H1 (cell line): ENCODE results near the gene IQCE. TPM values are rescaled to one million over a fixed set of nuclear protein-coding genes. Genes with fewer than 3 reads are reported as not detected.
A peak's percentile ranks its signal among the peaks of the same experiment; 100 is the strongest.

Experiments used
- CTCF ChIA-PET: fragments of 300-600 bp; sonication (Branson Sonifier 250); formaldehyde crosslinking; loops from one replicate; lab custom pipeline; 2021; ENCODE audit not compliant: partially characterized antibody; lab: Charles Lee
- POLR2A ChIA-PET: fragments of 300-600 bp; sonication (Branson Sonifier 250); formaldehyde crosslinking; loops from one replicate; lab custom pipeline; 2021; ENCODE audit warnings: inconsistent platforms; ENCODE audit not compliant: partially characterized antibody; lab: Charles Lee
- DNase-seq, 2 experiments: peaks; one replicate each; pipeline versions ENCODE4 v3.0.0 to v3.0.0-alpha.2; 2010 to 2022; ENCODE audit warnings: low spot score in 2 of 2, low read depth in 1 of 2, mixed read lengths in 1 of 2
- FAIRE-seq: peaks from 2 replicates; lab custom pipeline; 2011; peaks lifted over from hg19 to GRCh38; lab: Jason Lieb, UNC
- H2AFZ ChIP-seq: 2 replicates; pipeline ENCODE4 v1.8.1; 2012; ENCODE audit warnings: low read length, inconsistent platforms
- H2AK5ac ChIP-seq: 2 replicates; pipeline ENCODE4 v1.6.1; 2013; ENCODE audit warnings: low read depth, low read length
- H2BK120ac ChIP-seq: replicated peaks from 2 replicates; pipeline ENCODE3; 2013; ENCODE audit warnings: low read depth, low read length, inconsistent platforms
- H2BK12ac ChIP-seq: 2 replicates; pipeline ENCODE4 v1.6.1; 2013; ENCODE audit warnings: low read depth, low read length
- H2BK15ac ChIP-seq: 2 replicates; pipeline ENCODE4 v1.6.1; 2013; ENCODE audit warnings: low read length
- H2BK20ac ChIP-seq: 2 replicates; pipeline ENCODE4 v1.6.1; 2013; ENCODE audit warnings: low read length
- H2BK5ac ChIP-seq: 2 replicates; pipeline ENCODE4 v1.6.1; 2013; ENCODE audit warnings: low read depth, low read length
- H3K14ac ChIP-seq: 2 replicates; pipeline ENCODE4 v1.6.1; 2013; ENCODE audit warnings: inconsistent platforms; ENCODE audit not compliant: insufficient read length
- H3K18ac ChIP-seq: 2 replicates; pipeline ENCODE4 v1.6.1; 2013; ENCODE audit warnings: low read length; ENCODE audit errors: extremely low read depth
- H3K23ac ChIP-seq: 2 replicates; pipeline ENCODE4 v1.6.1; 2013; ENCODE audit warnings: inconsistent platforms; ENCODE audit not compliant: insufficient read length
- H3K23me2 ChIP-seq: 2 replicates; pipeline ENCODE4 v1.6.1; 2013; ENCODE audit warnings: low read depth, low read length
- H3K27ac ChIP-seq: 2 replicates; pipeline ENCODE4 v1.6.1; 2011; ENCODE audit warnings: low read depth, low read length, inconsistent platforms
- H3K27me3 ChIP-seq, 4 experiments: replicated peaks in 1 of 4; 1 replicate in 1 of 4; 2 replicates in 3 of 4; pipeline versions ENCODE4 v1.6.1 to v1.8.1; 2011 to 2013; ENCODE audit warnings: low read length in 3 of 4, mild to moderate bottlenecking in 3 of 4, inconsistent platforms in 2 of 4, mixed read lengths in 2 of 4, moderate library complexity in 1 of 4; ENCODE audit not compliant: control insufficient read depth in 3 of 4, insufficient read depth in 3 of 4; ENCODE audit errors: extremely low read depth in 1 of 4
- H3K36me3 ChIP-seq, 4 experiments: 2 replicates each; pipeline versions ENCODE4 v1.6.1 to v1.8.1; 2011 to 2013; ENCODE audit warnings: mild to moderate bottlenecking in 4 of 4, low read length in 3 of 4, moderate library complexity in 2 of 4, control low read depth in 1 of 4, inconsistent platforms in 1 of 4; ENCODE audit not compliant: insufficient read depth in 4 of 4, control insufficient read depth in 2 of 4
- H3K4ac ChIP-seq: replicated peaks from 2 replicates; pipeline ENCODE3; 2013; ENCODE audit warnings: low read length, low read depth, mixed read lengths, inconsistent platforms; ENCODE audit not compliant: insufficient read length
- H3K4me1 ChIP-seq, 4 experiments: replicated peaks in 1 of 4; 1 replicate in 1 of 4; 2 replicates in 3 of 4; pipeline versions ENCODE4 v1.6.1 to v1.8.1; 2011 to 2013; ENCODE audit warnings: low read length in 3 of 4, inconsistent platforms in 2 of 4, mixed read lengths in 1 of 4; ENCODE audit not compliant: insufficient read depth in 4 of 4, control insufficient read depth in 3 of 4
- H3K4me2 ChIP-seq, 2 experiments: 2 replicates each; pipeline versions ENCODE4 v1.6.1 to v1.8.1; 2011 to 2013; ENCODE audit warnings: low read depth in 2 of 2, low read length in 2 of 2, control low read depth in 1 of 2, inconsistent platforms in 1 of 2, mild to moderate bottlenecking in 1 of 2; ENCODE audit not compliant: insufficient read depth in 1 of 2
- H3K4me3 ChIP-seq, 4 experiments: fragments of 200-600, 300-600 bp in 1 of 4; sonication (generic), shearing (Covaris generic), sonication (Bioruptor Twin) in 1 of 4; 2 replicates each; pipeline versions ENCODE4 v1.5.1 to v1.8.1; 2011 to 2016; ENCODE audit warnings: low read length in 4 of 4, low read depth in 3 of 4, control low read depth in 2 of 4, inconsistent platforms in 2 of 4, mild to moderate bottlenecking in 2 of 4, mixed read lengths in 1 of 4, moderate library complexity in 1 of 4; ENCODE audit not compliant: insufficient read depth in 2 of 4; ENCODE audit errors: extremely low read depth in 1 of 4
- H3K56ac ChIP-seq: replicated peaks from 2 replicates; pipeline ENCODE3; 2013; ENCODE audit warnings: low read depth, mild to moderate bottlenecking, mixed read lengths, low read length, inconsistent platforms; ENCODE audit not compliant: insufficient read length
- H3K79me1 ChIP-seq: 2 replicates; pipeline ENCODE4 v1.6.1; 2013; ENCODE audit warnings: low read depth, low read length, control low read depth
- H3K79me2 ChIP-seq, 2 experiments: 2 replicates each; pipeline versions ENCODE4 v1.6.1 to v1.8.1; 2012 to 2013; ENCODE audit warnings: low read length in 2 of 2, mild to moderate bottlenecking in 2 of 2, inconsistent platforms in 1 of 2; ENCODE audit not compliant: insufficient read depth in 2 of 2, control insufficient read depth in 1 of 2
- H3K9ac ChIP-seq, 4 experiments: replicated peaks in 1 of 4; 1 replicate in 1 of 4; 2 replicates in 3 of 4; pipeline versions ENCODE4 v1.6.1 to v1.8.1; 2011 to 2013; ENCODE audit warnings: low read depth in 3 of 4, low read length in 3 of 4, control low read depth in 2 of 4, mild to moderate bottlenecking in 2 of 4, moderate library complexity in 2 of 4, inconsistent platforms in 1 of 4; ENCODE audit errors: extremely low read depth in 1 of 4
- H3K9me3 ChIP-seq, 2 experiments: 2 replicates each; pipeline versions ENCODE4 v1.6.1 to v1.8.1; 2012 to 2013; ENCODE audit warnings: mild to moderate bottlenecking in 2 of 2, moderate library complexity in 2 of 2, control low read depth in 1 of 2, inconsistent platforms in 1 of 2, low read depth in 1 of 2, low read length in 1 of 2, mixed read lengths in 1 of 2; ENCODE audit not compliant: insufficient read depth in 2 of 2
- H4K20me1 ChIP-seq, 2 experiments: replicated peaks in 1 of 2; 2 replicates each; pipeline versions ENCODE3 to v1.8.1; 2011 to 2013; ENCODE audit warnings: inconsistent platforms in 2 of 2, low read length in 2 of 2, mild to moderate bottlenecking in 1 of 2; ENCODE audit not compliant: insufficient read depth in 2 of 2, control insufficient read depth in 1 of 2
- H4K5ac ChIP-seq: 2 replicates; pipeline ENCODE4 v1.6.1; 2013; ENCODE audit warnings: low read length, low read depth, mixed read lengths, inconsistent platforms; ENCODE audit not compliant: insufficient read length
- H4K8ac ChIP-seq: 2 replicates; pipeline ENCODE4 v1.8.0; 2013; ENCODE audit warnings: mild to moderate bottlenecking, moderate library complexity, low read length, inconsistent platforms; ENCODE audit not compliant: insufficient read depth; ENCODE audit errors: extremely low read depth
- H4K91ac ChIP-seq: replicated peaks from 2 replicates; pipeline ENCODE3; 2013; ENCODE audit warnings: low read length, mixed read lengths, inconsistent platforms; ENCODE audit not compliant: insufficient read length
- WGBS, 2 experiments: shearing (Covaris generic) in 1 of 2; methylation state at CpG; one replicate each; pipeline versions ENCODE4 v1.1.6 to v1.1.7; 2013 to 2015; ENCODE audit warnings: low lambda C conversion rate in 2 of 2, mixed read lengths in 2 of 2, inconsistent platforms in 1 of 2, low coverage in 1 of 2, missing lambda C conversion rate in 1 of 2; ENCODE audit not compliant: insufficient replicate concordance in 2 of 2, insufficient coverage in 1 of 2, insufficient read length in 1 of 2; ENCODE audit errors: extremely low coverage in 1 of 2, missing lambda C conversion rate in 1 of 2; 5-methylcytosine and 5-hydroxymethylcytosine counted together
- polyA plus RNA-seq, 7 experiments: library from polyadenylated mRNA; depleted of rRNA in 3 of 7; stranded (reverse) in 5 of 7; unstranded in 2 of 7; fragments of >200 nt in 5 of 7; fragments of 200-250 nt in 2 of 7; gene quantifications; 1 replicate in 5 of 7; 2 replicates in 1 of 7; 4 replicates in 1 of 7; pipeline versions ENCODE4 v1.2.1 to v1.2.3, GENCODE V29; 2011 to 2013; ENCODE audit warnings: missing spikeins in 2 of 7, mixed read lengths in 2 of 7
- total RNA-seq: library from RNA; stranded (reverse); fragmentation: NEBNext Ultra II Directional; extraction: Animal tissue kit (Norgen Biotek cat#: 25700); gene quantifications from 2 replicates; pipeline ENCODE4 v1.2.1, GENCODE V29; 2021

IQCE gene
- total and polyA plus RNA-seq, 2 of the 8 experiments (the other 6 are each of a cell fraction or from before 2014, with no cell fraction given): 2.2 to 4.9 TPM

DNA sequence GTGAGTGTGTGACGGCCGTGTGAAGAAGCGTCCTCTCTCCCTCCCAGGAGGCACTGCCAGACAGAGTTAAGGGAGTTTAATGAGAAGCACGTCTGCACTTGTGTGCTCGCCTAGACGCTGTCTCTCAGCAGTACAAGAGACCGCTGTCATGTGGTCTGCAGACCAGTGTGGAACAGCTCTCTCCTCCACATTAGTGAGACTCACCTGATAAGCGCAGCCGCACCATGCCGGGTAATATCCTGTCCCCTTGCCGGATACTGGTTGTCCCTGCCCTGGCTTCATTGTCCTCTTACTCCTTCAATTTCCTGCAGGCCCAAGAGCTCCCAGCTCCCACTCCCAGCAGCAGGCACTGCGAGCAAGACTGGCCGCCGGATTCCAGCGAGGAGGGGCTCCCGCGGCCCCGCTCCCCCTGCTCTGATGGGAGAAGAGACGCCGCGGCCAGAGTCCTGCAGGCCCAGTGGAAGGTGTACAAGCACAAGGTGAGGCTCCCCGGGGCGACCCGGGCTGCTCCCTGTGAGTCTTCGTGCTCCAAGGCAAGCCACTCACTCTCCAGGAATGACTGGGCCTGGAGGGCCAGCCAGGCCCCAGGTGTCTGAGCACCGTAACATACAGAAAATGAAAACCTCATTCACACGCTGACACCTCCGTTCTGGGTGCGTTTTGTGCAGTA is 39.5 kb downstream of the IQCE start:
- CTCF ChIA-PET: interaction anchor here (0.8 to 2.6 kb wide), 5 partner anchors 11 to 58 kb away, joined by 3 to 13 read pairs (median 3); no protein-coding TSS in a partner anchor
- H3K18ac ChIP-seq: no peak overlapping the region
- no peaks in the 10 kb centered on the region for H4K20me1 ChIP-seq
- H3K14ac ChIP-seq: no peak overlapping the region
- no peak overlapping the region for H2BK120ac ChIP-seq
- 94% methylated on average over 29 of the region's 29 CpGs; no CpG with 5 or more reads in 1 of the 2 experiments for WGBS, 2 experiments
- no peak overlapping the region for H2BK5ac ChIP-seq
- H2BK20ac ChIP-seq: no peak overlapping the region
- H3K4me2 ChIP-seq: no peak overlapping the region
- H3K79me2 ChIP-seq: no peaks in the 10 kb centered on the region
- no peak overlapping the region for H3K23ac ChIP-seq
- no peak overlapping the region for H2BK12ac ChIP-seq
- H4K8ac ChIP-seq: 0 out of 2 replicates have a peak overlapping the region, but pooled peaks have one; percentile 12
- no peaks in the 10 kb centered on the region for H3K27me3 ChIP-seq
- no peak overlapping the region for H2BK15ac ChIP-seq
- peaks cover 0 to 2% (median 0%) of the 10 kb centered on the region in 4 experiments; a peak in 1 of 8 replicates for H3K36me3 ChIP-seq
- no peak overlapping the region for H4K5ac ChIP-seq
- no peak overlapping the region for H3K27ac ChIP-seq
- FAIRE-seq: no peak
- no peaks in the 10 kb centered on the region for H3K79me1 ChIP-seq
- no peaks in the 10 kb centered on the region for H3K9me3 ChIP-seq
- H3K56ac ChIP-seq: no peak overlapping the region
- POLR2A ChIA-PET: interaction anchor here (1.1 kb wide), 1 partner anchor 20 kb away, joined by 3 read pairs; no protein-coding TSS in a partner anchor
- H4K91ac ChIP-seq: no peak overlapping the region
- H3K4me1 ChIP-seq: peaks cover 0 to 3% (median 1%) of the 10 kb centered on the region in 4 experiments; a peak in 2 of 7 replicates
- H2AFZ ChIP-seq: no peak overlapping the region
- H3K4me3 ChIP-seq: no peak overlapping the region
- H3K9ac ChIP-seq: no peak overlapping the region
- no peak overlapping the region for H3K4ac ChIP-seq
- no peak overlapping the region for H2AK5ac ChIP-seq
- DNase-seq: peak in 1 of 2 experiments; percentile 47
- H3K23me2 ChIP-seq: no peaks in the 10 kb centered on the region
